OCI-LY3 (cell line): ENCODE measurements around the gene SLIT1.

Experiments
- CTCF ChIP-seq: fragments of 200-600, 300-600 bp; sonication (generic); IDR thresholded peaks from 2 replicates; pipeline ENCODE4 v1.5.1; 2014; ENCODE audit warnings: antibody characterized with exemption, low read length, low read depth
- EZH2phosphoT487 ChIP-seq: fragments of 200-600 bp; shearing (Covaris generic); IDR thresholded peaks from 2 replicates; pipeline ENCODE4 v1.6.1; 2018; ENCODE audit warnings: antibody characterized with exemption, mixed run types, low read depth

- no peak for TF ChIP-seq CTCF
- TF ChIP-seq EZH2phosphoT487: no peak
Measured at GRCh38 chr10:97197030-97197500, 11.3 kb upstream of the SLIT1 start.
